K562 (cell line): ENCODE results near the gene R3HDM1. TPM values are rescaled to one million over a fixed set of nuclear protein-coding genes. Genes with fewer than 3 reads are reported as not detected.

Experiments used
- ATAC-seq: fragments of 200-7000 bp; cut with Tn5 transposase; 3 replicates; pipeline ENCODE4 v1.9.1; 2020; ENCODE audit warnings: moderate library complexity
- BruUV-seq: library from RNA; stranded (reverse); fragments of 400-500 nt; replicated peaks from 2 replicates; lab custom pipeline; 2021; lab: Mats Ljungman, UMichigan
- CTCF ChIA-PET: fragments of 300-600 bp; formaldehyde crosslinking; extraction: SDS; loops from one replicate; lab custom pipeline; 2021; ENCODE audit warnings: low intra/inter-chr PET ratio; lab: Yijun Ruan, JAX
- POLR2A ChIA-PET: fragments of 300-600, 350-650 bp; sonication (Branson Sonifier 250); formaldehyde crosslinking; extraction: SDS; loops from one replicate; lab custom pipeline; 2021; ENCODE audit warnings: antibody characterized with exemption, inconsistent platforms; lab: Yijun Ruan, JAX
- DNase-seq, 4 experiments: peaks; one replicate each; pipeline versions ENCODE4 v3.0.0 to v3.0.0-alpha.2; 2011 to 2018; ENCODE audit warnings: low spot score in 3 of 4, mixed read lengths in 3 of 4; ENCODE audit errors: extremely low read depth in 1 of 4
- FAIRE-seq: peaks from 2 replicates; lab custom pipeline; 2011; peaks lifted over from hg19 to GRCh38; lab: Jason Lieb, UNC
- H2AFZ ChIP-seq: 2 replicates; pipeline ENCODE4 v1.6.0; 2011; ENCODE audit warnings: low read depth, low read length, control low read depth, inconsistent platforms
- H3K27ac ChIP-seq: fragments of 200-600 bp; 3 replicates; pipeline ENCODE4 v1.8.0; 2011; ENCODE audit warnings: low read depth, mild to moderate bottlenecking, control low read depth, inconsistent platforms, low read length, moderate library complexity, mixed read lengths; ENCODE audit errors: extremely low read depth
- H3K27me3 ChIP-seq, 2 experiments: fragments of 300-600 bp in 1 of 2; 2 replicates in 1 of 2; 3 replicates in 1 of 2; pipeline versions ENCODE4 v1.6.0 to v1.8.0; 2011; ENCODE audit warnings: inconsistent platforms in 2 of 2, low read length in 2 of 2, mild to moderate bottlenecking in 1 of 2, mixed read lengths in 1 of 2, moderate library complexity in 1 of 2; ENCODE audit not compliant: control insufficient read depth in 2 of 2, insufficient read depth in 2 of 2
- H3K36me3 ChIP-seq: fragments of 300-600 bp; 3 replicates; pipeline ENCODE4 v1.8.0; 2011; ENCODE audit warnings: mild to moderate bottlenecking, low read length, inconsistent platforms; ENCODE audit not compliant: control insufficient read depth, insufficient read depth
- H3K4me1 ChIP-seq, 2 experiments: fragments of 200-600 bp in 1 of 2; replicated peaks in 1 of 2; 2 replicates in 1 of 2; 3 replicates in 1 of 2; pipeline versions ENCODE4 v1.5.1 to v1.8.0; 2011; ENCODE audit warnings: inconsistent platforms in 2 of 2, low read length in 2 of 2, mild to moderate bottlenecking in 1 of 2, mixed read lengths in 1 of 2, moderate library complexity in 1 of 2; ENCODE audit not compliant: control insufficient read depth in 2 of 2, insufficient read depth in 2 of 2
- H3K4me2 ChIP-seq: 2 replicates; pipeline ENCODE4 v1.6.1; 2011; ENCODE audit warnings: low read length, control low read depth, inconsistent platforms, mixed read lengths; ENCODE audit not compliant: insufficient read depth
- H3K4me3 ChIP-seq: fragments of 200-600 bp; sonication (generic), shearing (Covaris generic); 2 replicates; pipeline ENCODE4 v1.5.1; 2016; ENCODE audit warnings: control low read depth, inconsistent platforms
- H3K79me2 ChIP-seq: fragments of 200-600 bp; 3 replicates; pipeline ENCODE4 v1.8.0; 2011; ENCODE audit warnings: low read length, inconsistent platforms; ENCODE audit not compliant: control insufficient read depth, insufficient read depth
- H3K9ac ChIP-seq, 2 experiments: 2 replicates each; pipeline versions ENCODE4 v1.6.0 to v1.6.1; 2011; ENCODE audit warnings: low read depth in 2 of 2, low read length in 2 of 2, control low read depth in 1 of 2, inconsistent platforms in 1 of 2, mild to moderate bottlenecking in 1 of 2, mixed read lengths in 1 of 2; ENCODE audit not compliant: insufficient read depth in 1 of 2
- H3K9me1 ChIP-seq: one replicate; pipeline ENCODE4 v1.6.0; 2011; ENCODE audit warnings: inconsistent platforms, mild to moderate bottlenecking, low read length, moderate library complexity; ENCODE audit not compliant: control insufficient read depth, insufficient read depth
- H3K9me3 ChIP-seq: replicated peaks from 2 replicates; pipeline ENCODE4 v1.5.1; 2011; ENCODE audit warnings: low read depth, low read length, inconsistent platforms; ENCODE audit not compliant: control insufficient read depth, insufficient read depth
- H4K20me1 ChIP-seq: replicated peaks from 2 replicates; pipeline ENCODE4 v1.6.1; 2011; ENCODE audit warnings: low read length, inconsistent platforms, mixed read lengths; ENCODE audit not compliant: control insufficient read depth, insufficient read depth
- ATF4 ChIP-seq: fragments of 450-650 bp; formaldehyde crosslinking; IDR thresholded peaks from 2 replicates; pipeline ENCODE4 v1.4.0; 2022; ENCODE audit warnings: mild to moderate bottlenecking, moderate library complexity
- CGGBP1 ChIP-seq: fragments of 250-450 bp; sonication (Bioruptor Pico); IDR thresholded peaks from 2 replicates; pipeline ENCODE4 v1.9.0; 2021; ENCODE audit warnings: mild to moderate bottlenecking
- E2F8 ChIP-seq: fragments of 450-650 bp; IDR thresholded peaks from 2 replicates; pipeline ENCODE4 v1.7.1; 2018; ENCODE audit warnings: mild to moderate bottlenecking, low read depth; ENCODE audit not compliant: partially characterized antibody
- E4F1 ChIP-seq: fragments of 250-450 bp; sonication (Bioruptor Pico); IDR thresholded peaks from 2 replicates; pipeline ENCODE4 v1.5.0; 2021; ENCODE audit warnings: mild to moderate bottlenecking, borderline replicate concordance
- NBN ChIP-seq: fragments of 450-650 bp; IDR thresholded peaks from 2 replicates; pipeline ENCODE4 v1.6.1; 2016; ENCODE audit warnings: low read depth, mild to moderate bottlenecking
- RREB1 ChIP-seq: fragments of 250-450 bp; sonication (Bioruptor Pico); IDR thresholded peaks from 2 replicates; pipeline ENCODE4 v1.4.0; 2020
- SLC30A9 ChIP-seq: fragments of 250-450 bp; sonication (Bioruptor Pico); IDR thresholded peaks from 2 replicates; pipeline ENCODE4 v1.8.0; 2022; ENCODE audit warnings: mild to moderate bottlenecking, moderate library complexity
- SRSF9 ChIP-seq: fragments of 200-400 bp; formaldehyde crosslinking; IDR thresholded peaks from 2 replicates; pipeline ENCODE4 v1.6.1; 2017; ENCODE audit warnings: low read depth, low read length, borderline replicate concordance
- ZFP1 ChIP-seq: fragments of 450-650 bp; formaldehyde crosslinking; IDR thresholded peaks from 2 replicates; pipeline ENCODE4 v1.4.0; 2020; ENCODE audit warnings: mild to moderate bottlenecking, mixed read lengths
- ZNF121 ChIP-seq: sonication (generic); formaldehyde crosslinking; conservative IDR thresholded peaks from 2 replicates; pipeline ENCODE4 v1.8.0; 2022; ENCODE audit warnings: missing genetic modification reagents
- WGBS: fragments of 100-300 bp; shearing (Covaris generic); methylation state at CpG from one replicate; pipeline ENCODE4 v1.1.6; 2016; ENCODE audit warnings: low coverage, mixed read lengths; ENCODE audit not compliant: insufficient coverage; ENCODE audit errors: missing lambda C conversion rate; 5-methylcytosine and 5-hydroxymethylcytosine counted together
- in situ Hi-C: fragments of 300-500 bp; cut with MboI; formaldehyde crosslinking; loops from 4 replicates; pipeline ENCODE4 v1.15.0; 2018; ENCODE audit warnings: inconsistent platforms, mixed read lengths
- intact Hi-C: fragments of 100-400 bp; cut with micrococcal nuclease; formaldehyde crosslinking; loops from 2 replicates; pipeline ENCODE4 v1.14.2; 2022
- polyA plus RNA-seq, 8 experiments: library from polyadenylated mRNA; depleted of rRNA in 4 of 8; stranded (reverse) in 5 of 8; unstranded in 3 of 8; fragments of >200 nt; fragmentation: Nextera tagmentation in 2 of 8; fragmentation: Illumina TruSeq in 1 of 8; extraction: Ambion mirVana in 2 of 8; extraction: Trizol in 1 of 8; gene quantifications; 2 replicates each; pipeline versions ENCODE4 v1.2.1 to v1.2.3, GENCODE V29; 2011 to 2014; ENCODE audit warnings: inconsistent platforms in 1 of 8, missing spikeins in 1 of 8
- total RNA-seq, 7 experiments: library from RNA; depleted of rRNA in 6 of 7; stranded (reverse); fragments of >200 nt in 6 of 7; fragmentation: Illumina TruSeq in 2 of 7; extraction: Trizol in 2 of 7; gene quantifications; 2 replicates each; pipeline versions ENCODE4 v1.2.1 to v1.2.3, GENCODE V29; 2011 to 2021; ENCODE audit warnings: low replicate concordance in 1 of 7

The R3HDM1 gene
- total and polyA plus RNA-seq, 9 of the 15 experiments (the other 6 are each of a cell fraction or from before 2014, with no cell fraction given) = 12.4 to 89.4 (median 31.0) TPM

- 78% methylated on average over 4 of the region's 4 CpGs for whole genome bisulfite sequencing
- Histone ChIP-seq H4K20me1 (no peaks in the 10 kb centered on the region), H3K9me1 (no peaks in the 10 kb centered on the region), H3K4me2 (no peak overlapping the region), H3K4me3 (no peak overlapping the region), H3K79me2 (peaks cover 39% of the 10 kb centered on the region), H3K27me3 (no peaks in the 10 kb centered on the region), H3K27ac (no peak overlapping the region), H2AFZ (no peak overlapping the region), H3K4me1 (no peaks in the 10 kb centered on the region), H3K9ac (no peak overlapping the region), H3K36me3 (peaks cover 13% of the 10 kb centered on the region; the same call in 1 of the 3 replicates), H3K9me3 (no peaks in the 10 kb centered on the region)
- ChIA-PET POLR2A (interaction anchor here (0.6 kb wide), 1 partner anchor 252 kb away, joined by 5 read pairs; no protein-coding TSS in a partner anchor), CTCF (no interaction called here)
- FAIRE-seq (no peak), ATAC-seq (peak; percentile 75), DNase-seq (peak in 1 of 4 experiments; percentile 32)
- intact Hi-C loops (no loop called here), in situ Hi-C loops (no loop called here)
- no TSS peak for BruUV-seq
- TF ChIP-seq NBN = no peak
- no peak for TF ChIP-seq CGGBP1 (CRISPR knock-in tag)
- no peak for TF ChIP-seq RREB1 (CRISPR knock-in tag)
- TF ChIP-seq ZNF121 (CRISPR knock-in tag) = no peak
- no peak for TF ChIP-seq ATF4 (CRISPR knock-in tag)
- TF ChIP-seq SLC30A9 (CRISPR knock-in tag) = no peak
- no peak for TF ChIP-seq E4F1 (CRISPR knock-in tag)
- TF ChIP-seq E2F8 = no peak
- no peak for TF ChIP-seq ZFP1 (CRISPR knock-in tag)
- no peak for TF ChIP-seq SRSF9
These were observed 32.5 kb downstream of the R3HDM1 start for GRCh38 chr2:135563793-135564192.
